ENCODE data around the gene FAM117B. TPM values are rescaled to one million over a fixed set of nuclear protein-coding genes. Genes with fewer than 3 reads are reported as not detected.

FAM117B gene
- total RNA-seq, 4 donors from 2014 or later: 9.6 to 16.1 (median 11.6) TPM

- TF ChIP-seq CTCF (IDR thresholded peaks at IDR 0.05; ENCODE audit: low read depth): no peak
Measured at GRCh38 chr2:202762556-202762955, 127.8 kb downstream of the FAM117B start.

GRCh38 chr2:202763916-202764315 lies 129.1 kb downstream of the FAM117B start:
- TF ChIP-seq CTCF (IDR thresholded peaks at IDR 0.05; ENCODE audit: low read depth): no peak

- no peak for TF ChIP-seq CTCF (IDR thresholded peaks at IDR 0.05; ENCODE audit: low read depth)
Measured at GRCh38 chr2:202764991-202765390, 130.2 kb downstream of the FAM117B start.

- TF ChIP-seq CTCF (IDR thresholded peaks at IDR 0.05; ENCODE audit: low read depth): no peak
Measured at GRCh38 chr2:202765436-202765835, 130.7 kb downstream of the FAM117B start.

GRCh38 chr2:202768273-202768672 lies 133.5 kb downstream of the FAM117B start:
- TF ChIP-seq CTCF (IDR thresholded peaks at IDR 0.05; ENCODE audit: low read depth): no peak

GRCh38 chr2:202769201-202769600 lies 134.4 kb downstream of the FAM117B start:
- no peak for TF ChIP-seq CTCF (IDR thresholded peaks at IDR 0.05; ENCODE audit: low read depth)

DNA sequence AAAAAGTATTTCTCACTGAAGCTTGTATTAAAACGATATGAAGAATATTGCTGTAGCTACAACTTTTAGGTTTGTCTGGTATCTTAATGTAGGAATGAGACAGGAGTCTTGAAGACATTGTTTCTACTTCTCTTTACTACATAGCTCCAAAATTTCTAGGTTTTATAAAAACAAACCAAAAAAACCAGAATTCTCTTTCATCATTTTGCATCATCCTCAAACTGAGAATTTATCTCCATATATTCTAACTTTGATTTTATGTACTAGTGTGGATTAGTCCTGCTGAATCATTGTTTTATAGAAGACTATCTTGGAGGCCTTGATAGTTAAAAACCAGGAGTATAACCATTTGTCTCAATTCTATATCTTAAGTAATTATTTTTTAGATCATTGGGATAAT lies 136.6 kb downstream of the FAM117B start:
- TF ChIP-seq CTCF (IDR thresholded peaks at IDR 0.05; ENCODE audit: low read depth): no peak
